Vagina (tissue), 2 donors: Measurements from ENCODE around the gene POU2F2.

Experiments used
- CTCF ChIP-seq, 3 experiments: fragments of 450-650 bp in 2 of 3; fragments of 200-600 bp in 1 of 3; sonication (generic) in 1 of 3; IDR thresholded peaks; one replicate each; pipeline ENCODE4 v1.5.1; 2017 to 2019; ENCODE audit warnings: antibody characterized with exemption in 3 of 3, mild to moderate bottlenecking in 2 of 3, moderate library complexity in 2 of 3
- POLR2A ChIP-seq, 2 donors: fragments of 450-650 bp; IDR thresholded peaks; one replicate each; pipeline ENCODE4 v1.6.1; 2017; ENCODE audit warnings: antibody characterized with exemption in 2 of 2, mild to moderate bottlenecking in 2 of 2, moderate library complexity in 2 of 2
- POLR2AphosphoS5 ChIP-seq, 2 donors: sonication (generic); formaldehyde crosslinking; IDR thresholded peaks; one replicate each; pipeline ENCODE4 v1.9.0; 2017; ENCODE audit warnings: antibody characterized with exemption in 2 of 2, mild to moderate bottlenecking in 2 of 2, low read depth in 1 of 2; ENCODE audit not compliant: insufficient read depth in 1 of 2

DNA sequence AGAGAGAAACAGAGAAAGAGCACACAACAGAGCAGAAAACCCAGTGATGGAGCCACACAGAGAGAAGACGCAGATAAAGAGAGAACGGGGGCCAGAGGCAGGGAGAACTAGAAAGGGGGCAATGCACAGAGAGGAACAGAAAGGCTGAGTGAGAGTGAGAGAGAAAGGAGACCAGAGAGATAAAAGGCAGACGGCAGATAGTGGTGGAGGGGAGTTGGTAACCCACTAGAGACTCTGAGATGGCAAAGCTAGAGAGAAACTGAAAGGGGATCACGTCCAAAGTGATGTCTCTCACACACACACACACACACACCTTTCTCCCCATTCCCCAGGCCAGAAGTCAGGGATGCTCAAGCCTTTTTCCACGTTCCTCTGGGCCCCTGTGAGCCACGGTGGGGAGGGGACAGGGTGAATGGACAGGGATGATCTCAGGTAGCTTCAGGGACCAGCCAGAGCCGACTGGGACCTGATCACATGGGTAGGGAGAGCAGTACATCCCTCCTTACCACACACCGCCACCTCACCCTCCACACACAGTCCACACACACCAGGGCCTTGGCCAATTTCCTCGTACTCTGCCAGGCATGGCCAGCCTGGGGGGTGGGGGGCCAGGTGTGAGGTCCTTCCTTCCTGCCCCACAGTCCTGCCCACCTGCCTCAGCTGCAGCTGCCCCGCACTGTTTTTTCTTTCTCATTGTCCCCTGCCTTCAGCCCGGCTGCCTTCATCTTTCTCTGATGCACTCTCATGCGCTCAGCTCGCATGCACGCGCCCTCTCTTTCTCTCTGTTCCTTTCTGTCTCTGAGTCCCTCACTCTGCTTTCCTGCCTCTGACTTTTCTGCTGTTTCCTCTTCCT lies 22.5 kb upstream of the POU2F2 start:
- TF ChIP-seq CTCF (IDR thresholded peaks at IDR 0.05) (no peak), POLR2A (IDR thresholded peaks at IDR 0.05) (no peak), POLR2AphosphoS5 (IDR thresholded peaks at IDR 0.05; ENCODE audit: insufficient read depth in 1 of 2, low read depth in 1 of 2) (no peak)
